Ramos (cell line): ENCODE results near the gene HTT.
"Not testable (repeated sequence)": the region's sequence is repeated elsewhere in the genome, so short reads cannot be mapped to it uniquely, and the experiment has no call there.

Experiments used
- in situ Hi-C: fragments of 300-500 bp; cut with MboI; formaldehyde crosslinking; loops from one replicate; pipeline ENCODE4 v1.14.3; 2022; ENCODE audit warnings: low sequenced_read_pairs; ENCODE audit not compliant: unreplicated experiment

The HTT gene

DNA sequence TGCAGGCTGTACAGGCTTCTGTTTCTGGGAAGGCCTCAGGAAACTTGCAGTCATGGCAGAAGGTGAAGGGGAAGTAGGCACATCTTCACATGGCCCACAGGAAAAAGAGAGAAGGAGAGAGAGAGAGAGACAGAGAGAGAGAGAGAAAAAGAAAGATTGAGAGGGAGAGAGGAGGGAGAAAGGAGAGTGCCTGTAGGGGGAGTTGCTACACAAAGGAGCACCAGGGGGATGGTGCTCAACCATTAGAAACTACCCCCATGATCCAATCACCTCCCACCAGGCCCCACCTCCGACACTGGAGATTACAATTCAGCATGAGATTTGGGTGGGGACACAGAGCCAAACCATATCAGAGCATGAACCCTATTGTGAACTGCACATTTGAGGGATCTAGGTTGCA is 76.8 kb downstream of the HTT start:
- in situ Hi-C loops, result not testable (repeated sequence)

DNA sequence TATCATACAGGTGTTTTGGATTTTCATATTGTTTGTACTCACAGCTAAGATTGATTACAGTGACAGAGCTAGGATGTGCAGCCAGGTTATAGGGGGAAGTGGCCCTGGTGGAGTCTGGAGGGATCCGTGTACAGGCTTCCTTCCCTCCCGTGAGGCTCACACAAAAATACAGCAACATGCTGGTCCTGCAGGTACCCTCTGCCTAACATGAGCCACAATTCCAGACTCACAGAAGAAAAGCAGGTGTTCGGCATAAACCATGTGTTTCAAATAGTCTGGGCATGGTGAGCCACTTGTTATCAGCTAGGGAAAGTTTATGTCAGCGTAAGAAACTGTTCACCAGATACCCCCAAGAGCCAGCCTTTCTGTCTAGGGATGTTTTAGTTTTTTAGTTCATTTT is 82.9 kb downstream of the HTT start:
- in situ Hi-C loops, result no loop called here

DNA sequence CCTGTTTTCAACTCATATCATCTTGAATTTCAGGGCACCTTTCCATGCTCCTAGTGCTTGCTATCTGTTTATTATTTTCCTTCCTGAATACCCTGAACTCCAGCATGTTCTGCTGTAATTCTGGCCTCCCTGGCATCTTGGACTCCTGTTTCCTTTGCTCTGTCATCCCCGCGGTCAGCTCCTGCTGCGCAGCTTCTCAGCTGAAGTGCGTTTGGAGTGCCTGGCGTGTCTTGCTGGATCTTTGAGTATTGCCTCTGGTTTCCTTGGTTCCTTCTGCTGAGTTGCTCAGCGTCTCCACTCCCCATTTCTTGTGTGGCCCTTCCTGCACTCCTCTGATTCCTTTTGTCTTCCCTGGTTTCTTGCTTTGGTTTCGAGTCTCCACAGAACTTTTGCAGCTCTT is 84.4 kb downstream of the HTT start:
- in situ Hi-C loops, result no loop called here

DNA sequence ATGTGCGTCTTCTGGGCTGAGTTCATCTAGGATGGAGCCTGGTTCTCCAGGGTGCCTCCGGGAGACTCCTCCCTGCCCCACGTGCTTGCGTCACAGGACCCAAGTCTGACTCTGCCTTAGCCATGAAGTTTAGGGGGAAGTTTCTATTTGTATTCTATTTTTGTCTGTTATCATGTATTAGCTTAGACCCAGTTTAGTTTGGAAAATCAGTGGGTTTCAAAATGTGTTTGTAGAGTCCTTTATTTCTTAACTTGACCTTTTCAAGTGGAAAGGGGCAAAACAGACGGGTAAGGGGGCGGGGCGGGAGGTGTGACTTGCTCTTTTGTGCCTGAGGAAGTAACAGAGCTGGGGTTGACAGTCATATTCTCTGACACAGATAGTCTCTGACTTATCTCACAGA is 86.0 kb downstream of the HTT start:
- in situ Hi-C loops, result no loop called here

DNA sequence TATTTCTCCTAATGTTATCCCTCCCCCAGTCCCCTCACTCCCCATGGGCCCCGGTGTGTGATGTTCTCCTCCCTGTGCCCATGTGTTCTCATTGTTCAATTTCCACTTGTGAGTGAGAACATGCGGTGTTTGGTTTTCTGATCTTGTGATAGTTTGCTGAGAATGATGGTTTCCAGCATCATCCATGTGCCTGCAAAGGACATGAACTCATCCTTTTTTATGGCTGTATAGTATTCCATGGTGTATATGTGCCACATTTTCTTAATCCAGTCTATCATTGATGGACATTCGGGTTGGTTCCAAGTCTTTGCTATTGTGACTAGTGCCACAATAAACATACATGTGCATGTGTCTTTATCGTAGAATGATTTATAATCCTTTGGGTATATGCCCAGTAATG is 86.6 kb downstream of the HTT start:
- in situ Hi-C loops, result not testable (repeated sequence)

DNA sequence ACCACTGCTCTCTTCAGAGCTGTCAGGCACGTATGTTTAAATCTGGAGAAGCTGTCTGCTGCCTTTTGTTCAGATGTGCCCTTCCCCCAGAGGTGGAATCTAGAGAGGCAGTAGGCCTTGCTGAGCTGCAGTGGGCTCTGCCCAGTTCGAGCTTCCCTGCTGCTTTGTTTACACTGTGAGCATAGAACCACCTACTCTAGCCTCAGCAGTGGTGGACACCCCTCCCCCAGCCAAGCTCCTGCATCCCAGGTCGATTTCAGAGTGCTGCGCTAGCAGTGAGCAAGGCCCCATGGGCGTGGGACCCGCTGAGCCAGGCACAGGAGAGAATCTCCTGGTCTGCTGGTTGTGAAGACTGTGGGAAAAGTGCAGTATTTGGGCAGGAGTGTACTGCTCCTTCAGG is 92.0 kb downstream of the HTT start:
- in situ Hi-C loops, result not testable (repeated sequence)

DNA sequence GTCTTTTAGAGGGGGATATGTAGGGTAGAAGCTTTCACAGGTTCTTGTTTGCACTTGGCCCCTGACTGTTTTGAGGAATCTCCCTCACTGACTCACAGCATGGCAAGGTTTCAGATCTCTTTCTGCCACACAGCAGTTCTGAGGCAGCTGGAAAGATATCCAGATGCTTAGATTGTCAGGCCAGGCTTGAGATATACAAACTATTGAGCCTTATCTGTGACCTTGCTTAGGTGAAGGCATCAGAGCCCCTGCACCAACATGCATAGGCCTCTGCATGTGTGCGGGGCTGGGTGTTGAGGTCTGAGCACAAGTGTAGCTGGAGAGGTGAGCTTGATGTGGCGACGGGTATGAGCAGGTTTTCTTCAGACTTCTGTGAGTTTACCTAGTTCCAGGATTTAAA is 93.5 kb downstream of the HTT start:
- in situ Hi-C loops, result no loop called here

DNA sequence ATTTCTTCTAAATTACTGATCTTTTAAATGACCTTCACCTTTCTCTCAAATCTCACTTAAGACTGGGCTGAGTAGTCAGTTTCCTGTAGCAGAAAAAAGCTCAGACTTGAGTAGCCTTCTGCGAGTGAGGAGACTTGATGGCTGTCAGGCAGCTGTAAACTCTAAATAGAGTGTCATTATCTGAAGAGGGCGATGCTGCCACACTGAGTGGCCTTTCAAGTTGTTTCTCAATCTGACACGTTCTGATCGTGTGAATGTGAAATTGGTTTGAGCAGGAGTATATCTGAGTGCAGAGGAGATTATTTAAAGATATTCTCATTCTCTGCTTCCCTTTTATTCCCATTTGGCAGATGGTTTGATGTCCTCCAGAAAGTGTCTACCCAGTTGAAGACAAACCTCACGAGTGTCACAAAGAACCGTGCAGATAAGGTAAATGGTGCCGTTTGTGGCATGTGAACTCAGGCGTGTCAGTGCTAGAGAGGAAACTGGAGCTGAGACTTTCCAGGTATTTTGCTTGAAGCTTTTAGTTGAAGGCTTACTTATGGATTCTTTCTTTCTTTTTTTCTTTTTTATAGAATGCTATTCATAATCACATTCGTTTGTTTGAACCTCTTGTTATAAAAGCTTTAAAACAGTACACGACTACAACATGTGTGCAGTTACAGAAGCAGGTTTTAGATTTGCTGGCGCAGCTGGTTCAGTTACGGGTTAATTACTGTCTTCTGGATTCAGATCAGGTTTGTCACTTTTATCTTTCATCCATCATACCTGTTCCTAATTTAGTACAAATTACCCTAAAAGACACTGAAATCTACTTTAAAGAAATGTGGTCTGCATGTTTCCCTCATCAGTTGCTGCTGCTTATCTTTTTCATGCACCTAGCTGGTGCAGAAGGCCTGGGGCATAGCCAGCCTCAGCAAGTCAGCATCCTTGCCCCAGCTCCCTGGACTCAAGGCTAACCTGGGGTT is 100.2 kb downstream of the HTT start:
- in situ Hi-C loops, result no loop called here

DNA sequence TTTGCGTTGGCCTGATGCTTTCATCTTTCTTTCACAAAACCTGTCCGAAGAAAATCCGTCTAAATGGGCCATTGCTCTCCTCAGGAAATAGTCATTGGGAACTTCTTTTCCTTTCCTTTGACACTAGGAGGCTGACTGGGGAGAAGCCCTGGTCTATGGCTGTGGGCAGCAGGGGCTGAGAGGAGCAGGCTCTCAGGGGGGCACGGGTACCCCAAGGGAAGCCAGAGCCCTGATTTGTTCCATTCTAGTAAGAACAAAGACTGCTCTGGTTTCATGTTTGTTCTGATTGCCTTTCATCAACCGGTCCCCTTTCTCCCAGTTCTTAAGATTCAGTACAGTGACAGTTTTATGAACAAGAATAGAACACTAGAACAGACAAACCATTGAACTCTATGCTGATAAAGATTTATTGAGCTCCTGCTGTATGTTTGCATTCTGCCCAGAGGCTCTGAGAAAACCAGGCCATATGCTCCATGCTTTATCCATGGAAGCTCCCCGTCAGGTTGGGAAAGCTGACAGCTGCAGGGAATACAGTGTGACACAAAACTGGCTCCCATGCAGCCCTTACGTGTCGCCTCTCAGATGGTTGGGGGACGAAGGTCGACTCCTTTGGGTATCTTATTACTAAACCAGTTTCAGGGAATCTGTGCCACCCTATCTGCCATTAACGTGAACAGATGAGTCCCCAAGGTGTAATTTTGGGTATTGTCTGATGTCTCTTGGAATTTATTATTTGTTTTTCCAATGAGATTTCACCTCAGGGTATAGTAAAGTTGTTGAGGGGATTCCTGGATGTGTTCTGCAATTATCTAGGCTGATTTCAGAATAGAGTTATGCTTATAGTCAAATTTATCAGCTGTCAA is 102.1 kb downstream of the HTT start:
- in situ Hi-C loops, result no loop called here

DNA sequence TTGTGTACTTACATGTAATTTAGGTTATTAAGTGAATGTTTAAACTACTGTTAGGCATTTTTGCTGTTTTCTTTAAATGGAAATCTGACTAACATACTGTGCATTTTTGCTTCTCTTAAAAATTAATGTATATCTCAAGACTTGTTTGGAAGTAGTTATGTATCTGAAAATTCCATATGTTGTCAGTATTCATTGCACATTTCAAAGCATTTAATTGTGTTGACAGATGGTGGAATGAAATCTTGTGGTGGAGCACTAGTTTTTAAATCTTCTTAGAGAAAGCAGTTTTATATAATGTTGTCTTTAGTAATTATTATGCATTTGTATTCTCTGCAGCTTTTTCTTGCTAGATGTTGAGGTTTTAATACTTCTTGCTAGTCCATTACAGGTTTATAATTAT is 102.9 kb downstream of the HTT start:
- in situ Hi-C loops, result no loop called here

DNA sequence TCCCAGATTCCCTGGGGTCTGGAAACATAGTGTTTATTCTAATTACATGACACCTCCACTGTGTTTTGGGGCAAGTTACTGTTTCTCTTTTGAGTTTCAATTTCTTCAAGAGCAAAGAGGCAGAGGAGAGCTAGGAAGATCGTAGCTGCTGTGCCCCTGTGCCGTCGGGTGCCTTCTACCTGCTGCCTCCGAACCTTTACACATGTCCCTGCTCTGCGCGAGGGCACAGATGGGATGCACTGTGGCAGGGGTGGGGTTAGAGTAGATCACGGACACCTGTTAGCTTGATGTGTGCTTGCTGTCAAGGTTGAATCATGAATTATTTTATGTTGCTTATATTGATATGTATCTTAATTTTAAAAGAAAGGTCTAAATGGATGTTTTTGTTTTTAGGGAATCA is 103.4 kb downstream of the HTT start:
- in situ Hi-C loops, result no loop called here

DNA sequence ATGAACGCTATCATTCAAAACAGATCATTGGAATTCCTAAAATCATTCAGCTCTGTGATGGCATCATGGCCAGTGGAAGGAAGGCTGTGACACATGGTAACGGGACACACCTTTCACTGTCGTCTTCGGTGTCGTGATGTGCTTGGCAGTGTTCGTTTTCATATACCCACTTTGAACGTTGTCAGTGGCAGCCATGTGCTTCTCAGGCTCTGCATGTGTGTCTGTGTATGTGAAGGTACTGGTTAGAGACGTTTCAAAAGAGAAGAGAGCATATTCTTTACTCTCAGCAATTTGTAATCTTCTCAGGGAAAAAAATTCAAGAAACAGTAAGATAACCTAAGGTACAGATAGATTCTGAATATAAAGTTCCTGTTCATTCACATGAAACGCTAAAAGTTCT is 103.9 kb downstream of the HTT start:
- in situ Hi-C loops, result no loop called here

DNA sequence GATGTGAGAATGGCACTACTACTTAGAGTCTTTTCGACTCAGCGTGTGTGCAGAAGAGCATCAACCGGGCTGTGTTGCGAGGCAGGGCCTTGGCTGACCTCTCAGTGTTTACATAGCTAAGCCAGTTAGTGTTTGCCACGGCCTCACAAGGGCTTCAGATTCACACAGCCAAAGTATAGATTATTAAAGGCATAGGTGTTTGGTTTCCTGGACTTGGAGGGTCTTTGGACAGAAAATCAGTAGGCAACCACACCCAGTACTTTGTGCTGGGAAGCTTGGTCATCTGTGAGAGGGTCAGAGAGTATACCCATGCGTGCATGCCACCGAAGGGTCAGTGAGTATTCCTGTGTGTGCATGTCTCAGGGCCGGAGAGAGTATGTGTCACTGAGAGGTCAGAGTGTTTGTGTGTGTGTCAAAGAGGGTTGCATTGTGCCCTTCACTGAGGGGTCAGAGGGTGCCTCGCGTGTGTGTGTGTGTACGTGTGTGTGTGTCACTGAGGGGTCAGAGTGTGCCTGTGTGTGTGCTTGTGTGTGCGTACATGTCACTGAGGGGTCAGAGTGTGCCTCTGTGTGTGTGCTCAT is 104.7 kb downstream of the HTT start:
- in situ Hi-C loops, result no loop called here

DNA sequence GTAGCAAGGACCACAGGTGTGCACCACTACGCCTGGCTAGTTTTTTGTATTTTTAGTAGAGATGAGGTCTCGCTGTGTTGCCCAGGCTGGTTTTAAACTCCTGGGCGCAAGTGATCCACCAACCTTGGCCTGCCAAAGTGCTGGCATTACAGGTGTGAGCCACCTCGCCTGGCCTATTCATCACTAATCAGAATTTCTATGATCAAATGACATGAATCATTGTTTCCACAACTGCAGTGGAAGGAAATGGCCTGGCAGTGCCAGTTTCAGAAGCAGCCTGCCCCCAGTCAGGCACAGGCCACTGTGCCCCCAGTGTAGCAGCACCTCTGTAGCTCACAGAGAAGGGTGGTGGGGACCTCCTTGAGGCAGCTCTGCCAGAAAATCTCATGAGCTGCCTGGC is 108.5 kb downstream of the HTT start:
- in situ Hi-C loops, result no loop called here

DNA sequence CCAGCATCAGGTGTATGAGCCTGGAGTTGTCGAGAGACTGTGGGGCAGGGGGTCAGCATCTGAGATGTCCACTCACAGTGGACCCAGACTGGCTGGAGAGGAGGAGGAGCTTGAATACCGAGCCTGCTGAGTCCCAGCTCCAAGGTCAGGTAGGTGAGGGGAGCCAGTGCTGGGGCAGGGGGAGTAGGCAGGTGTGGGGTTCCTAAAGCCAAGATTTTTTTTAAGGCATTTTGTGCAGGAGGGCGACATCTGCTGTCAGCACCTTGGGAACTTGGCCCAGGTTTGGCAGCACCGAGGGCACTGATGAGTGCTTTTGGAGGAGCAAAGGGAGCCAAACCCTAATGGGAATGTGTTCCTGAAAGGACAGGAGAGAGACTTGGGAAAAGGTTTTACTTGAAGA is 110.2 kb downstream of the HTT start:
- in situ Hi-C loops, result no loop called here

DNA sequence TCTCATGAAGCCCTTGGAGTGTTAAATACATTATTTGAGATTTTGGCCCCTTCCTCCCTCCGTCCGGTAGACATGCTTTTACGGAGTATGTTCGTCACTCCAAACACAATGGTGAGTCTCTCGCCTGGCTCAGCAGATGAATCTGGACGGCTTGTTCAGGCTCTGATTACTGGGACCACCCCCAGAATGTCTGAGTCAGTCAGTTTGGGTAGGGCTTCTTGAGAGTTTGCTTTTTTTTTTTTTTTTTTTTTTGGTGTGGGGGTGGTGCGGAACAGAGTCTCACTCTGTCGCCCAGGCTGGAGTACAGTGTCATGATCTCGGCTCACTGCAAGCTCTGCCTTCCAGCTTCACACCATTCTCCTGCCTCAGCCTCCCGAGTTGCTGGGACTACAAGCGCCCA is 112.1 kb downstream of the HTT start:
- in situ Hi-C loops, result no loop called here

DNA sequence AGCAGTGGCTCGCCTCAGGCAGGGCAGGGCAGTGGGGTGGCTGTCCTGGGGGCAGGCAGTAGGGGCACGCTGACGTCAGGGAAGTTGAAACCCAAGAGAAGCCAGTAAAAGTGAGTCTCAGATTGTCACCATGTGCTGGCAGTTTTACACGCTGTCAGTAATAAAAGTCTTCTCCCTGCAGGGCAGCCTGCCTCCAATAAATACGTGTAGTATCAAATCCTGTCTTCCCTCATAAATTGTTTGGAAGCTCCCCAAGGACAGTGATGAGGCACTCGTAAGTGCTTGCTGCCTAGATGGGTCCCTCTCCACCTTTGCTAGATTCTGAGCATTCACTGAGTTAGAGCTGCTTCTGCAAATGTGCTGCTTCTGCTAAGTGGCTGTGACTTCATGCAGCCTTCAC is 113.6 kb downstream of the HTT start:
- in situ Hi-C loops, result no loop called here

DNA sequence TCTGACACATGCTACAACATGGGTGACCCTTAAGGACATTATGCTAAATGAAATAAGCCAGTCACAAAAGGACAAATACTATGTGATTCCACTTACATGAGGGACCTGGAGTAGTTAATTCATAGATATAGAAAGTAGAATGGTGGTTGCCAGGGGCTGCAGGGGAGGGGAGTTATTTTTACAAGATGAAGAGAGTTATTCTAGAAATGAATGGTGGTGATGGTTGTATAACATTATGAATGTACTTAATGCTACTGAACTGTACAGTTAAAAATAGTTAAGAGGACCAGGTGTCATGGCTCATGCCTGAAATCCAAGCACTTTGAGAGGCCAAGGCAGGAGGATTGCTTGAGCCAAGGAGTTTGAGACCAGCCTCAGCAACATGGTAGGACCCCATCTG is 115.0 kb downstream of the HTT start:
- in situ Hi-C loops, result no loop called here

DNA sequence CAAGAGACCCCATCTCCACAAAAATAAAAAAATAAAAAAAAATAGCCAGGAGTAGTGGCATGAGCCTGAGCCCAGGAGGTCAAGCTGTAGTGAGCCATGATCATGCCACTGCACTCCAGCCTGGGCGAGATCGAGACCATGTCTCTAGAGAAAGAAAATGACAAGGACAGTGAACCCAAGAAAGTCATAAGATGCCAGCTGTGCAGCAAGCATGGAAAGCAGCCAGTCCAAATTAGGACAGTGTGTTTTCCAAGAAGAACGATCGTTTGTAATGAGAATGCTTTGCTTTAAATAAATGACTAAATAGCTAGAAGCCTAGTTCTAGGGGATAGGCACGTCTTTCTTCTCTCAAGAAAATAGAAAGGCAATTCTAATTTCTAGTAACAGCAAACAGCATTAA is 116.1 kb downstream of the HTT start:
- in situ Hi-C loops, result no loop called here

DNA sequence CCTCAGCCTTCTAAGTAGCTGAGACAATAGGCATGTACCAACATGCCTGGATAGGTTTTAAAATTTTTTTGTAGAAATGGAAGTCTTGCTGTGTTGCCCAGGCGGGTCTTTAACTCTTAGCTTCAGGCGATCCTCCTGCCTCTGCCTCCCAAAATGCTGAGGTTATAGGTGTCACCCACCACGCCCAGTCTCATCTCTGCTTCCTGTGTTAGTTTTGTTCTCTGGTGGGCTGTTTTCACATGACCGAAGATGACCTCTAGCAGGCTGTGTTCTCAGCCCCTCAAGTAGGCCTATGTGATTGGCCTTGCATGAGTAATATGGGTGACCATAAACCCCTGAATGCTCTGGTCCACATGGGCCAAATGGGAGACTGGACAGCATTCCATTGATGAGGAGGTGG is 117.7 kb downstream of the HTT start:
- in situ Hi-C loops, result no loop called here

DNA sequence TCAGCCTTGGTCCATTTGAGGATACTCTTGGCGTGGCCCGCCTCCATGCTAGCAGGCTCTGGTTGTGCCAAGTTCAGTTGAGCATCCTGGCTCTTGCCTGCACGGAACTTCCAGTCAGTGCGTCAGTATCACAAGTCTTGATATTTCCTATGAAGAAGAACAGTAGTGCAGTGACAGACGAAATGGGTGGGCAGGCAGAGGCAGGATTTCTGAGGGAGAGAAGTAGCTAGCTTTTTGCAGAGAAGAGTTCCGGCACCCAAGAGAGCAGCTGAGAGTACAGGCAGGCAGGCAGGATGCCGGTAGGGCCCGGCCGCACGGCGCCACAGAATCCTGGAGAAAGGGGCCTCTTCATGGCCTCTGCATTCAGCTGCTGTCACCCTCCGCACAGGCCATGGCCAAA is 118.3 kb downstream of the HTT start:
- in situ Hi-C loops, result no loop called here
